Activated CD8-positive, alpha-beta T cell treated with anti-CD3 and anti-CD28 coated beads for 36 hours (primary cell): ENCODE data around the gene STIM2. TPM values are rescaled to one million over a fixed set of nuclear protein-coding genes. Genes with fewer than 3 reads are reported as not detected.
A peak's percentile ranks its signal among the peaks of the same experiment; 100 is the strongest.

Experiments used
- ATAC-seq: fragments of 200-7000 bp; cut with Tn5 transposase; one replicate; pipeline ENCODE4 v1.10.0; 2021; ENCODE audit warnings: mild to moderate bottlenecking, moderate library complexity
- CTCF ChIA-PET: fragments of 350-600 bp; sonication (Branson Sonifier 250); formaldehyde crosslinking; loops from one replicate; lab custom pipeline; 2021; ENCODE audit warnings: antibody characterized with exemption; lab: Charles Lee
- POLR2A ChIA-PET: fragments of 350-600 bp; sonication (Branson Sonifier 250); formaldehyde crosslinking; loops from one replicate; lab custom pipeline; 2021; ENCODE audit warnings: antibody characterized with exemption; lab: Charles Lee
- DNase-seq: peaks from one replicate; pipeline ENCODE4 v3.0.0-alpha.2; 2020
- H3K27ac Mint-ChIP-seq: one replicate; pipeline ENCODE4 v1.8.0; 2021; ENCODE audit warnings: mild to moderate bottlenecking, mixed read lengths
- H3K27me3 Mint-ChIP-seq: one replicate; pipeline ENCODE4 v1.8.0; 2021; ENCODE audit warnings: mixed read lengths
- H3K36me3 Mint-ChIP-seq: one replicate; pipeline ENCODE4 v1.8.0; 2021; ENCODE audit warnings: low read depth, mixed read lengths
- H3K4me1 Mint-ChIP-seq: one replicate; pipeline ENCODE4 v1.8.0; 2021; ENCODE audit warnings: low read depth, mixed read lengths
- H3K4me3 Mint-ChIP-seq: one replicate; pipeline ENCODE4 v1.8.0; 2021; ENCODE audit warnings: mild to moderate bottlenecking, moderate library complexity, mixed read lengths
- H3K9me3 Mint-ChIP-seq: one replicate; pipeline ENCODE4 v1.8.0; 2021; ENCODE audit warnings: mixed read lengths
- intact Hi-C: fragments of 100-400 bp; cut with micrococcal nuclease; formaldehyde crosslinking; loops from one replicate; pipeline ENCODE4 v1.10.0; 2022
- total RNA-seq, 2 experiments: library from RNA; stranded (reverse); gene quantifications; one replicate each; pipeline ENCODE4 v1.2.3, GENCODE V29; 2021
- TF ChIP-seq, protein P1 (sequence below): fragments of 200-600 bp; IDR thresholded peaks from one replicate; pipeline ENCODE4 v1.8.0; 2022; ENCODE audit warnings: antibody characterized with exemption, mild to moderate bottlenecking

Gene STIM2
- total RNA-seq, 2 experiments from 2014 or later = 44.4 to 46.6 TPM

DNA sequence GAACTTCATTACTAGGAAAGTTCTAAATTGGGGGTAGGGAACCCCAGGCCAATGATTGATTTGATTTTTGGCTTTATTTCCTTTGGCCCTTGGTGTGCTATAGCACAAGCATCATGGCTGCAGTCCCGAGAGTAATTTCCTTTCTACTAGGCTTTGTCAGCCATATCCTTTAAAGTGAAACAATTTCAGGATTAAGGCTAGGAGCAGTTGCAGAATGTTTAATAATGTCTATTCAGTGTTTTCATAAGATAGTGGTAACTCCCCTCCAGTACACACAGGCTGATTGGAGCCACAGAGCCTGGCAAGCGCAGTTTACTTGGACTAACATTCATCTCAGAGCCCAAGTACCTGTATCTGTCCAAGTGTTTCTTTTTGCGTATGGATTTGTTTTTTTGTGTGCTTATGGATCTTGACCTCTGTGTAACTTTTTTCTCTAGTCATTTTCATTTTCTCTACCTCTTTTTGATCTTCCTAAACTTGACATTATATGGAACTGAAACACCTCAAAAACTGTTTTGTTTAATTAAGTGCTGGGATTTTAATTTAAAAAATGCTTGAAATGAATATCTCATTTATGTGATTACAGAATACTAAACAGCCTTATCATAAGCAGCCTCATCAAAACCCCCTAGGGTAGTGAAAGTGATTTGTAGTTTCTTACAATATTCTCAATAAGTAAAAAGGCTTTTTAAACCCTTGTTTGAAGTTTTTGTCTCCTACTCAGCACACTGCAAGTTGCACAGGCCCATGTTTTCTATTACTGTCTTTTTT is 7.5 kb downstream of the STIM2 start:
- ChIA-PET CTCF (interaction anchor here (0.8 to 1.7 kb wide), 5 partner anchors 10 to 136 kb away, joined by 3 to 8 read pairs (median 3); no protein-coding TSS in a partner anchor), POLR2A (interaction anchor here (0.6 to 2.7 kb wide), 3 partner anchors 16 to 45 kb away, joined by 3 to 9 read pairs (median 4); no protein-coding TSS in a partner anchor)
- peak overlapping the region; percentile 45 for H3K4me3 Mint-ChIP-seq
- peaks cover 1% of the 10 kb centered on the region for H3K9me3 Mint-ChIP-seq
- TF ChIP-seq, protein P1, sequence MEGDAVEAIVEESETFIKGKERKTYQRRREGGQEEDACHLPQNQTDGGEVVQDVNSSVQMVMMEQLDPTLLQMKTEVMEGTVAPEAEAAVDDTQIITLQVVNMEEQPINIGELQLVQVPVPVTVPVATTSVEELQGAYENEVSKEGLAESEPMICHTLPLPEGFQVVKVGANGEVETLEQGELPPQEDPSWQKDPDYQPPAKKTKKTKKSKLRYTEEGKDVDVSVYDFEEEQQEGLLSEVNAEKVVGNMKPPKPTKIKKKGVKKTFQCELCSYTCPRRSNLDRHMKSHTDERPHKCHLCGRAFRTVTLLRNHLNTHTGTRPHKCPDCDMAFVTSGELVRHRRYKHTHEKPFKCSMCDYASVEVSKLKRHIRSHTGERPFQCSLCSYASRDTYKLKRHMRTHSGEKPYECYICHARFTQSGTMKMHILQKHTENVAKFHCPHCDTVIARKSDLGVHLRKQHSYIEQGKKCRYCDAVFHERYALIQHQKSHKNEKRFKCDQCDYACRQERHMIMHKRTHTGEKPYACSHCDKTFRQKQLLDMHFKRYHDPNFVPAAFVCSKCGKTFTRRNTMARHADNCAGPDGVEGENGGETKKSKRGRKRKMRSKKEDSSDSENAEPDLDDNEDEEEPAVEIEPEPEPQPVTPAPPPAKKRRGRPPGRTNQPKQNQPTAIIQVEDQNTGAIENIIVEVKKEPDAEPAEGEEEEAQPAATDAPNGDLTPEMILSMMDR = no peak
- peaks cover 79% of the 10 kb centered on the region for H3K4me1 Mint-ChIP-seq
- peaks cover 15% of the 10 kb centered on the region for H3K36me3 Mint-ChIP-seq
- intact Hi-C loops = loop anchor here (10.0 kb wide), 2 partner anchors 413 to 543 kb away; partner anchors contain the start of gene RBPJ
- DNase-seq (no peak), ATAC-seq (peak; percentile 21)
- H3K27me3 Mint-ChIP-seq = no peaks in the 10 kb centered on the region
- peak overlapping the region; percentile 77 for H3K27ac Mint-ChIP-seq

DNA sequence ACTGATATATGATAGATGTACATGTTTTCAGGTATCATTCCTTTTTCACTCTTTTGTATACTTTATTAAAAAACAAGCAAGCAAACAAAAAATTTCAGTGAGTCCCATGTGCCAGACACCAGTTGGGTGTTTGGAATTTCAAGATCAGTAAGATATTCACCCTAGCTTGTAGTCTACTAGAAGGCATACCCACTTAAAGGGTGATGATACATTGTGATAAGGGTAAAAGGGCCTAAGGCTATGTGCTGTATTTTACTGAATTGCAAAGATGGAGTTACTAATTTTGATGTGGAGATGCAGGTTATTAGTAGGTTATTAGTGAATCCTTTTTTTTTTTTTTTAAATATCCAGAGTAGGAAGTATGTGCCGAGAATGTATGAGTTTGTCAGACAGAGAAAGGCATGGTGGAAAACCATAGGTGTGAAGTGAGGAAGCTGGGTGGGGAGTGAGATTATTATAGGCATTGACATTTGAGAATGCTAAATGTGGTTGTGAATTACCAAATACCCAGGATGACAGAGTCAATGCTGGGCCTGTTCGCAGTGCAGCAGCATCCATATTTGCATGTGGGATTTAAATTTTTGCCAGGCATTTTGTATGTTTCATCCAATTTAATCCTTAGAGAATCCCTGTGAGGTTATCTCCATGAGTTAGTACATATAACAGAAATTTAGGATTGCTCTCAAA is 10.1 kb downstream of the STIM2 start:
- ChIA-PET CTCF (no interaction called here), POLR2A (interaction anchor here (0.6 kb wide), 1 partner anchor 666 kb away, joined by 6 read pairs; no protein-coding TSS in a partner anchor)
- TF ChIP-seq, protein P1 = no peak
- ATAC-seq (no peak), DNase-seq (no peak)
- Mint-ChIP-seq H3K36me3 (peaks cover 22% of the 10 kb centered on the region), H3K4me1 (peaks cover 78% of the 10 kb centered on the region), H3K9me3 (peaks cover 1% of the 10 kb centered on the region), H3K4me3 (no peak overlapping the region), H3K27ac (peak overlapping the region; percentile 17), H3K27me3 (no peaks in the 10 kb centered on the region)
- intact Hi-C loops = loop anchor here (5.0 kb wide), 1 partner anchor 37 kb away; no protein-coding TSS in a partner anchor

DNA sequence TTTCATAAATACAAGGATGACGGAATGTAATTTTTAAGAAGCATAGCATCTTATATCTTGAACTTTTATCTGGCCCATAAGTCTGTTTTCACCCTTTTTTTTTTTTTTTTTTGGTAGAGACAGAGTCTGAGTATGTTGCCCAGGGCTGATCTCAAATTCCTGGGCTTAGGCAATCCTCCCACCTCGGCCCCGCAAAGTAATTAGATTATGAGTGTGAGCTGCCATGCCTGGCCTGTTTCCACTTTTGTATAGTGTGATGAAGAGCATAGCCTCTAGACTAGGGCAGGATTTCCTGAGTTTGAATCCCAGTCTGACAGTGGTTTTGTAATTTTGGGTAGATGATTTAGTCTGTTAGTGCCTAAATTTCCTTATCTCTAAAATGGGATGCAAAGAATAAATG is 11.0 kb downstream of the STIM2 start:
- POLR2A ChIA-PET = interaction anchor here (0.6 kb wide), 1 partner anchor 31 kb away, joined by 3 read pairs; no protein-coding TSS in a partner anchor
- Mint-ChIP-seq H3K27ac (peak overlapping the region; percentile 67), H3K9me3 (peaks cover 1% of the 10 kb centered on the region), H3K36me3 (peaks cover 24% of the 10 kb centered on the region), H3K27me3 (no peaks in the 10 kb centered on the region), H3K4me1 (peaks cover 78% of the 10 kb centered on the region), H3K4me3 (no peak overlapping the region)
- TF ChIP-seq, protein P1 = no peak
- ATAC-seq = no peak
- no peak for DNase-seq
- intact Hi-C loops = loop anchor here (2.0 to 5.0 kb wide), 2 partner anchors 15 to 36 kb away; no protein-coding TSS in a partner anchor
- CTCF ChIA-PET = no interaction called here

DNA sequence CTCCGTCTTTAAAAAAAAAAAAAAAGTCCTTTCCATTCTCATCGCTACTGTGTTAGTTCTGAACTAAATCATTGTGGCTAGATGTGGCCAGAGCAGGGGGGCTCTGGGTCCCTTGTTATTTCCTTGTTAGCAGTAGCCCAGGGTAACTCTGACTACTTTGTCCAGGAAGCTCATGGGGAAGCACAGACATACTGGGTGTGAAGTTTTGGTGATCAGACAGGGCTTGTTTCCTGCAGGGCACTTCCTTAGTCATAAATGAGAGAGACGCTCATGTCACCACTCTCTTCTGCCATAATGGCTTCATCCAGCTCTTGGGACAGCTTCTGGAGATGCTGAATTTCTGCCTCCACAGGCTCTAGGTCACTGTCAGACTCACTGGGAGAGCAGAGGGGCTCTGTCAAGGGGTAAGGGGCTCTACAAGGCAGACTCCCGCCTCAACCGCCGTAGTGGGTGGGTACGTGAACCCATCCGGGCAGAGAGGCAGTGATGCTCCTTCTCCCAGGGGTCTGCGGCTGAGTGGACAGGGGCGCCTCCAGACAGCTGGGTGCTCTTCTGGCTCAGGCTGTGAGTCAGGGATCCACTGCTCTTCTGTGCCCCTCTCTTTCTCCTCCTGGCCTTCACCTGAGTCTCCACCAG is 12.9 kb downstream of the STIM2 start:
- peaks cover 82% of the 10 kb centered on the region for H3K4me1 Mint-ChIP-seq
- H3K9me3 Mint-ChIP-seq = peaks cover 11% of the 10 kb centered on the region
- no peaks in the 10 kb centered on the region for H3K27me3 Mint-ChIP-seq
- POLR2A ChIA-PET = interaction anchor here (1.9 to 3.2 kb wide), 4 partner anchors 12 to 131 kb away, joined by 5 to 22 read pairs (median 17); partner anchors contain the start of gene STIM2
- intact Hi-C loops = loop anchor here (2.0 to 5.0 kb wide), 2 partner anchors 13 to 34 kb away; no protein-coding TSS in a partner anchor
- CTCF ChIA-PET = interaction anchor here (0.8 to 2.6 kb wide), 7 partner anchors 9 to 136 kb away, joined by 3 to 11 read pairs (median 5); partner anchors contain the start of gene STIM2
- TF ChIP-seq, protein P1 = no peak
- peak overlapping the region; percentile 44 for H3K4me3 Mint-ChIP-seq
- ATAC-seq (peak; percentile 95), DNase-seq (peak; percentile 93)
- H3K36me3 Mint-ChIP-seq = peaks cover 40% of the 10 kb centered on the region
- H3K27ac Mint-ChIP-seq = peak overlapping the region; percentile 88
